ENCODE measurements around the gene ATG5. TPM values are rescaled to one million over a fixed set of nuclear protein-coding genes. Genes with fewer than 3 reads are reported as not detected.

The ATG5 gene
- total and polyA plus RNA-seq, 2 experiments from 2014 or later: 31.6 to 48.2 TPM

- no peak for DNase-seq (ENCODE audit: low spot score)
- no peak overlapping the region for H3K27ac Mint-ChIP-seq
- H3K27me3 ChIP-seq (ENCODE audit: insufficient read depth): no peaks in the 10 kb centered on the region
Measured at GRCh38 chr6:106143665-106144064, 181.9 kb downstream of the ATG5 start.

More at GRCh38 chr6:106143665-106144064, 181.9 kb downstream of the ATG5 start:
- H3K9me2 ChIP-seq (ENCODE audit: insufficient read depth): no peaks in the 10 kb centered on the region
- no peaks in the 10 kb centered on the region for H4K20me1 ChIP-seq (replicated peaks; ENCODE audit: insufficient read depth)
- no peaks in the 10 kb centered on the region for H3K79me2 ChIP-seq (replicated peaks; ENCODE audit: insufficient read depth)
- no peak overlapping the region for H3K27ac ChIP-seq (ENCODE audit: low read depth)
- peak; percentile 52 for ATAC-seq
- H3K4me1 Mint-ChIP-seq: peaks cover 30% of the 10 kb centered on the region
- H3K4me3 ChIP-seq: no peak overlapping the region
- peaks cover 9% of the 10 kb centered on the region; the same call in 1 of the 2 replicates for H3K4me1 ChIP-seq (ENCODE audit: insufficient read depth)
- TF ChIP-seq NANOG (IDR thresholded peaks at IDR 0.05; ENCODE audit: borderline replicate concordance) (no peak), JUNB (IDR thresholded peaks at IDR 0.05; ENCODE audit: unreplicated experiment) (no peak), CTCF (conservative IDR thresholded peaks at IDR 0.05; ENCODE audit: low read depth in 2 of 2) (no peak), ETS1 (IDR thresholded peaks at IDR 0.05) (no peak), ZNF114 (CRISPR knock-in tag; IDR thresholded peaks at IDR 0.05) (no peak), EZH2phosphoT487 (IDR thresholded peaks at IDR 0.05; ENCODE audit: unreplicated experiment) (no peak), ZNF462 (CRISPR knock-in tag; IDR thresholded peaks at IDR 0.05) (no peak), CREB1 (CRISPR knock-in tag; IDR thresholded peaks at IDR 0.05; ENCODE audit: low read depth) (no peak), EZH2 (IDR thresholded peaks at IDR 0.05; ENCODE audit: low read depth, unreplicated experiment) (no peak), ZNF331 (CRISPR knock-in tag; IDR thresholded peaks at IDR 0.05; ENCODE audit: low read depth) (no peak), STAT1 (IDR thresholded peaks at IDR 0.05; ENCODE audit: unreplicated experiment) (no peak), POLR2AphosphoS5 (IDR thresholded peaks at IDR 0.05; ENCODE audit: low read depth) (no peak), REST (IDR thresholded peaks at IDR 0.05; ENCODE audit: unreplicated experiment) (no peak)
- H3K9me3 Mint-ChIP-seq: no peaks in the 10 kb centered on the region
- no peaks in the 10 kb centered on the region for H3K36me3 ChIP-seq (ENCODE audit: insufficient read depth)
- H3K4me2 ChIP-seq: no peak overlapping the region
- no peaks in the 10 kb centered on the region for H3K36me3 Mint-ChIP-seq (ENCODE audit: low read depth)
- no peaks in the 10 kb centered on the region for H3F3A ChIP-seq (replicated peaks; ENCODE audit: low read depth)
- H3K27me3 Mint-ChIP-seq (ENCODE audit: insufficient read depth, low read depth, poor library complexity): peaks cover 2% of the 10 kb centered on the region
- no peak overlapping the region for H3K4me3 Mint-ChIP-seq
- peak overlapping the region; percentile 52; the same call in 1 of the 2 replicates for H2AFZ ChIP-seq
